ENCODE measurements around the gene KRTAP10-9.

DNA sequence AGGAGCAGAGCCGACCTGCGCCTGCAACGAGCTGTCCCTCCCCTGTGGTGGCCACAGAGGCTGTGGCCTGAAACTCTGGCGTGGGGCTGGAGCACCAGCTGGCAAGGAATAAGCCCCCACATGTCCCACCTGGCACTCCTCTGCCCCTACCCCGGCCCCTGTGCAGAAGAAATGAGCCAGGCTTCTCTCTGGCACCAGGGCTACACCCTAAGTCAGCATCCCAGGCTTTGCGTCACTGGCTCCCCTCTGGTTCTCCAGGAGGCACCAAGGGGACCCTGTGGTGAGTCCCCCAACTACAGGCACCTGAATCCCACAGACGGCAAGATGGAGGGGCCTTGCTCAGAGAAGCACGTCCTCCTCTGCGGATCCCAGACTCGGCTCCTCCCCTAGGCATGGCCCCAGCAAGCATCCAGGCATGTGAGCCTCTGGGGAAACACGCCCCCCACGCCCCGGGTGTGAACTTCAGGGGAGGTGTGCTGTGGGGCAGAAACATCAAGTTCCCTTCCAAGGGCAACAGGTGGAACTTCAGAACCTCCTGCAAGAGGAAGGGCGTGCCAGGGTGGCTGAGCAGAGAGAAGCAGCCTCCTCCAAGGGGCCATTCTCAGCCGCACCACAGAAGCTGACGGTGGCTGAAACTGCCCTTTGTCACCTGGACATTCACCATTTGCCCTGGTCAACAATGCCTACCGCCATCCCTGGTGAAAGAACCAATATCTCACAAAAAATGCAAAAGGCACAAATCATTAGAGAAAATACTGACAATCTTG lies 23.6 kb upstream of the KRTAP10-9 start:
- TF ChIP-seq, protein P1, sequence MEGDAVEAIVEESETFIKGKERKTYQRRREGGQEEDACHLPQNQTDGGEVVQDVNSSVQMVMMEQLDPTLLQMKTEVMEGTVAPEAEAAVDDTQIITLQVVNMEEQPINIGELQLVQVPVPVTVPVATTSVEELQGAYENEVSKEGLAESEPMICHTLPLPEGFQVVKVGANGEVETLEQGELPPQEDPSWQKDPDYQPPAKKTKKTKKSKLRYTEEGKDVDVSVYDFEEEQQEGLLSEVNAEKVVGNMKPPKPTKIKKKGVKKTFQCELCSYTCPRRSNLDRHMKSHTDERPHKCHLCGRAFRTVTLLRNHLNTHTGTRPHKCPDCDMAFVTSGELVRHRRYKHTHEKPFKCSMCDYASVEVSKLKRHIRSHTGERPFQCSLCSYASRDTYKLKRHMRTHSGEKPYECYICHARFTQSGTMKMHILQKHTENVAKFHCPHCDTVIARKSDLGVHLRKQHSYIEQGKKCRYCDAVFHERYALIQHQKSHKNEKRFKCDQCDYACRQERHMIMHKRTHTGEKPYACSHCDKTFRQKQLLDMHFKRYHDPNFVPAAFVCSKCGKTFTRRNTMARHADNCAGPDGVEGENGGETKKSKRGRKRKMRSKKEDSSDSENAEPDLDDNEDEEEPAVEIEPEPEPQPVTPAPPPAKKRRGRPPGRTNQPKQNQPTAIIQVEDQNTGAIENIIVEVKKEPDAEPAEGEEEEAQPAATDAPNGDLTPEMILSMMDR (optimal IDR thresholded peaks at IDR 0.05 in 1 of 3, IDR thresholded peaks at IDR 0.05 in 1 of 3, conservative IDR thresholded peaks at IDR 0.05 in 1 of 3; ENCODE audit: extremely low read depth in 1 of 3, insufficient read depth in 2 of 3, low read length in 3 of 3): no peak
- no peak for TF ChIP-seq EZH2 (IDR thresholded peaks at IDR 0.05; ENCODE audit: low read length)
